ENCODE results near the gene CFAP97D2. TPM values are rescaled to one million over a fixed set of nuclear protein-coding genes. Genes with fewer than 3 reads are reported as not detected.
"Not testable (repeated sequence)": the region's sequence is repeated elsewhere in the genome, so short reads cannot be mapped to it uniquely, and the experiment has no call there.

The CFAP97D2 gene
- total RNA-seq, 3 donors from 2014 or later, result not detected

GRCh38 chr13:114263578-114263977 lies 84.5 kb downstream of the CFAP97D2 start:
- DNase-seq, result no peak
- H3K9me3 Mint-ChIP-seq, result no peaks in the 10 kb centered on the region
- H3K36me3 Mint-ChIP-seq (ENCODE audit: insufficient read depth), result peaks cover 57% of the 10 kb centered on the region
- no peak for ATAC-seq
- peaks cover 58% of the 10 kb centered on the region for H3K4me1 Mint-ChIP-seq (ENCODE audit: low read depth)
- no peak overlapping the region for H3K4me3 Mint-ChIP-seq
- no peaks in the 10 kb centered on the region for H3K27me3 Mint-ChIP-seq (ENCODE audit: low read depth)

DNA sequence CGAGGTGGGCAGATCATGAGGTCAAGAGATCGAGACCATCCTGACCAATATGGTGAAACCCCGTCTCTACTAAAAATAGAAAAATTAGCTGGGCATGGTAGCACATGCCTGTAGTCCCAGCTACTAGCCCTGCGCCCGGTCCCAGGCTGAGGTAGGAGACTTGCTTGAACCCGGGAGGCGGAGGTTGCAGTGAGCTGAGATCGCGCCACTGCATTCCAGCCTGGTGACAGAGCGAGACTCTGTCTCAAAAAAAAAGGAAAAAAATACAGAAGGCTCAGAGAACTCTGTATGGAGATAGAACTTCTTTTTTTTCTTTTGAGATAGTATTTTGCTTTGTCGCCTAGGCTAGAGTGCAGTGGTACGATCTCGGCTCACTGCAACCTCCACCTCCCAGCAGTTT lies 85.3 kb downstream of the CFAP97D2 start:
- DNase-seq; H3K27me3 Mint-ChIP-seq (ENCODE audit: low read depth); ATAC-seq; H3K4me3 Mint-ChIP-seq; H3K9me3 Mint-ChIP-seq: not testable (repeated sequence)
- Mint-ChIP-seq H3K4me1 (ENCODE audit: low read depth) (peaks cover 64% of the 10 kb centered on the region), H3K36me3 (ENCODE audit: insufficient read depth) (peaks cover 60% of the 10 kb centered on the region)

GRCh38 chr13:114264886-114265611 lies 86.0 kb downstream of the CFAP97D2 start:
- H3K36me3 Mint-ChIP-seq (ENCODE audit: insufficient read depth), result peaks cover 55% of the 10 kb centered on the region
- H3K4me3 Mint-ChIP-seq, result no peak overlapping the region
- H3K9me3 Mint-ChIP-seq, result no peaks in the 10 kb centered on the region
- ATAC-seq (no peak), DNase-seq (no peak)
- H3K27me3 Mint-ChIP-seq (ENCODE audit: low read depth), result no peaks in the 10 kb centered on the region
- peaks cover 64% of the 10 kb centered on the region for H3K4me1 Mint-ChIP-seq (ENCODE audit: low read depth)

- Mint-ChIP-seq H3K4me3 (no peak overlapping the region), H3K36me3 (ENCODE audit: insufficient read depth) (peaks cover 46% of the 10 kb centered on the region)
- ATAC-seq, result no peak
Observed at GRCh38 chr13:114266241-114266640, 87.2 kb downstream of the CFAP97D2 start.

GRCh38 chr13:114268344-114269280 lies 89.6 kb downstream of the CFAP97D2 start:
- Mint-ChIP-seq H3K4me3 (peak overlapping the region; percentile 42), H3K4me1 (ENCODE audit: low read depth) (peaks cover 35% of the 10 kb centered on the region), H3K27me3 (ENCODE audit: low read depth) (no peaks in the 10 kb centered on the region), H3K9me3 (no peaks in the 10 kb centered on the region), H3K36me3 (ENCODE audit: insufficient read depth) (peaks cover 41% of the 10 kb centered on the region)
- ATAC-seq (peak; percentile 34 to 60), DNase-seq (no peak)

More at GRCh38 chr13:114266241-114266640, 87.2 kb downstream of the CFAP97D2 start:
- DNase-seq, result no peak
- Mint-ChIP-seq H3K9me3 (no peaks in the 10 kb centered on the region), H3K4me1 (ENCODE audit: low read depth) (peaks cover 58% of the 10 kb centered on the region), H3K27me3 (ENCODE audit: low read depth) (no peaks in the 10 kb centered on the region)

DNA sequence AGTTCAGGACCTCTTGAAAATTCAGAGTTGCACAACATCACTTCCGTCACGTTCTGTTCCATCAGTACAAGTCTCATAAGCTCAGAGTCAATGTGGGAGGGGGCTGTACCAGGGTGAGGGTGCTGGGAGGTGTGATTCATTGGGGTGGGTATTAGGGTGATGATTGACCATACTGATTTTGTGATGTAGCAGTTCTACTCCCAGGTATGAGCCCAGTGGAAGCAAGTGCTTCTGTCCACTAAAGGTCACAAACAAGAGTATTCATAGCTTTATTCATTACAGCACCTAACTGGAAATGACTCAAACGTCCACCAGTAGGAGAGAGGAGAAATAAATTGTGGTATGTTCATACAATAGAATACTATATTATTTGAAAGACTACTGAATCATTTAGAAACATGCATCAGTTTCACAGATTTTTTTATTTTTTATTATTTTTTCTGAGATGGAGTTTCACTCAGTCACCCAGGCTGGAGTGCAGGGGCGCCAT lies 90.3 kb downstream of the CFAP97D2 start:
- no peak for DNase-seq
- no peak overlapping the region for H3K4me3 Mint-ChIP-seq
- H3K9me3 Mint-ChIP-seq, result no peaks in the 10 kb centered on the region
- H3K36me3 Mint-ChIP-seq (ENCODE audit: insufficient read depth), result peaks cover 39% of the 10 kb centered on the region
- H3K27me3 Mint-ChIP-seq (ENCODE audit: low read depth), result no peaks in the 10 kb centered on the region
- peak; percentile 34 to 47 for ATAC-seq
- peaks cover 33% of the 10 kb centered on the region for H3K4me1 Mint-ChIP-seq (ENCODE audit: low read depth)

Other genes starting within 250 kb of the CFAP97D2 start
- gene C13orf46, start 205.2 kb upstream of the CFAP97D2 start, total RNA-seq, result 1 to 10 TPM; 1.1 to 1.5 (median 1.4) TPM
- gene RASA3, start 46.6 kb upstream of the CFAP97D2 start, total RNA-seq, result 10 to 100 TPM; 23.7 to 28.7 (median 26.6) TPM
- 10 to 100 TPM; 67.5 to 75.4 (median 69.8) TPM for gene CDC16, start 55.6 kb downstream of the CFAP97D2 start, total RNA-seq
- gene UPF3A, start 102.3 kb downstream of the CFAP97D2 start, total RNA-seq, result 10 to 100 TPM; 38.5 to 45.7 (median 40.7) TPM
- 10 to 100 TPM; 40.7 to 44.1 (median 42.3) TPM for gene CHAMP1, start 135.2 kb downstream of the CFAP97D2 start, total RNA-seq